GM12891 (cell line): Measurements from ENCODE around the gene HMGN5.

Source experiments
- DNase-seq: peaks from one replicate; pipeline ENCODE4 v3.0.0; 2011; ENCODE audit warnings: low spot score; ENCODE audit not compliant: insufficient read length
- FAIRE-seq: peaks from 2 replicates; lab custom pipeline; 2011; peaks lifted over from hg19 to GRCh38; lab: Jason Lieb, UNC
- PAX5 ChIP-seq: IDR thresholded peaks from 2 replicates; pipeline ENCODE4 v1.6.1; 2011; ENCODE audit warnings: low read length, moderate library complexity, mild to moderate bottlenecking; ENCODE audit not compliant: insufficient read depth, severe bottlenecking
- POLR2A ChIP-seq: IDR thresholded peaks from 2 replicates; pipeline ENCODE4 v1.6.1; 2011; ENCODE audit warnings: low read depth, low read length, control low read depth
- POLR2AphosphoS5 ChIP-seq: IDR thresholded peaks from 2 replicates; pipeline ENCODE4 v1.6.1; 2011; ENCODE audit warnings: low read depth, low read length, control low read depth
- POU2F2 ChIP-seq: IDR thresholded peaks from 2 replicates; pipeline ENCODE4 v1.6.1; 2011; ENCODE audit warnings: low read depth, mild to moderate bottlenecking, control low read depth, low read length, moderate library complexity
- SPI1 ChIP-seq: IDR thresholded peaks from 2 replicates; pipeline ENCODE4 v1.6.1; 2011; ENCODE audit warnings: low read depth, low read length, control low read depth
- TAF1 ChIP-seq: IDR thresholded peaks from 2 replicates; pipeline ENCODE4 v1.6.1; 2011; ENCODE audit warnings: low read depth, low read length, control low read depth

The HMGN5 gene

GRCh38 chrX:81121513-81122363 is 80.0 kb downstream of the HMGN5 start:
- FAIRE-seq (peak; percentile 99), DNase-seq (peak; percentile 32)
- no peak for TF ChIP-seq POLR2A
- no peak for TF ChIP-seq SPI1
- no peak for TF ChIP-seq POLR2AphosphoS5
- TF ChIP-seq TAF1: no peak
- TF ChIP-seq PAX5: no peak
- TF ChIP-seq POU2F2: no peak

- DNase-seq (no peak), FAIRE-seq (no peak)
- TF ChIP-seq POU2F2: no peak
- no peak for TF ChIP-seq POLR2A
- no peak for TF ChIP-seq POLR2AphosphoS5
- TF ChIP-seq TAF1: no peak
- no peak for TF ChIP-seq SPI1
- no peak for TF ChIP-seq PAX5
Measured at GRCh38 chrX:81120936-81121371, 80.8 kb downstream of the HMGN5 start.

GRCh38 chrX:81120258-81120935 is 81.3 kb downstream of the HMGN5 start:
- no peak for DNase-seq
- TF ChIP-seq PAX5 (no peak), POLR2A (no peak), TAF1 (no peak), POLR2AphosphoS5 (no peak), POU2F2 (no peak), SPI1 (no peak)
- FAIRE-seq: peak; percentile 41

GRCh38 chrX:81114757-81115156 is 87.0 kb downstream of the HMGN5 start:
- no peak for FAIRE-seq
- DNase-seq: no peak
- TF ChIP-seq TAF1 (no peak), POLR2A (no peak), POLR2AphosphoS5 (no peak), SPI1 (no peak), POU2F2 (no peak), PAX5 (no peak)

GRCh38 chrX:81110286-81110685 is 91.4 kb downstream of the HMGN5 start:
- DNase-seq (no peak), FAIRE-seq (no peak)
- no peak for TF ChIP-seq PAX5
- TF ChIP-seq POLR2A: no peak
- TF ChIP-seq TAF1: no peak

- DNase-seq (no peak), FAIRE-seq (no peak)
- no peak for TF ChIP-seq POLR2A
- TF ChIP-seq SPI1: no peak
- TF ChIP-seq POLR2AphosphoS5: no peak
- no peak for TF ChIP-seq PAX5
Measured at GRCh38 chrX:81082649-81083048, 119.1 kb downstream of the HMGN5 start.
